HEK293 (cell line): ENCODE data around the gene RAD50.

Experiments used
- CTCF ChIA-PET: fragments of 350-600 bp; formaldehyde crosslinking; extraction: SDS; loops from one replicate; lab custom pipeline; 2021; ENCODE audit warnings: antibody characterized with exemption; lab: Yijun Ruan, JAX
- POLR2A ChIA-PET: fragments of 300-600 bp; formaldehyde crosslinking; extraction: SDS; loops from one replicate; lab custom pipeline; 2020; ENCODE audit warnings: antibody characterized with exemption, inconsistent platforms; lab: Yijun Ruan, JAX
- H3K27ac ChIP-seq: fragments of 200-500 bp; sonication (Bioruptor generic); 2 replicates; pipeline ENCODE4 v1.5.1; 2014; ENCODE audit warnings: low read depth, low read length, control low read depth, inconsistent platforms; ENCODE audit errors: extremely low read depth
- H3K36me3 ChIP-seq, 2 experiments: fragments of 200-500 bp in 1 of 2; sonication (Bioruptor generic) in 1 of 2; 1 replicate in 1 of 2; 2 replicates in 1 of 2; pipeline ENCODE4 v1.5.1; 2014 to 2017; ENCODE audit warnings: inconsistent platforms in 2 of 2, low read length in 2 of 2; ENCODE audit not compliant: control insufficient read depth in 2 of 2, insufficient read depth in 1 of 2
- H3K4me1 ChIP-seq: fragments of 200-500 bp; sonication (Bioruptor generic); 2 replicates; pipeline ENCODE4 v1.5.1; 2014; ENCODE audit warnings: mild to moderate bottlenecking, low read length, inconsistent platforms; ENCODE audit not compliant: control insufficient read depth, insufficient read depth
- H3K4me3 ChIP-seq: 2 replicates; pipeline ENCODE4 v1.5.1; 2011; ENCODE audit warnings: low read depth, mild to moderate bottlenecking, control low read depth, low read length, moderate library complexity
- H3K9me3 ChIP-seq: fragments of 200-500 bp; sonication (Bioruptor generic); 2 replicates; pipeline ENCODE4 v1.5.1; 2014; ENCODE audit warnings: low read depth, low read length, inconsistent platforms; ENCODE audit not compliant: control insufficient read depth, insufficient read depth
- BCL11A ChIP-seq: fragments of 450-650 bp; formaldehyde crosslinking; IDR thresholded peaks from 2 replicates; pipeline ENCODE4 v1.5.1; 2016; ENCODE audit warnings: low read depth, missing biosample characterization, missing genetic modification characterization
- GLI2 ChIP-seq: fragments of 450-650 bp; formaldehyde crosslinking; IDR thresholded peaks from 2 replicates; pipeline ENCODE4; 2017; ENCODE audit warnings: missing biosample characterization, missing genetic modification characterization, low read depth, borderline replicate concordance
- HOXA7 ChIP-seq: sonication (generic); formaldehyde crosslinking; IDR thresholded peaks from 2 replicates; pipeline ENCODE4 v1.8.1; 2022; ENCODE audit warnings: missing genetic modification reagents, borderline replicate concordance
- INSM2 ChIP-seq: fragments of 450-650 bp; formaldehyde crosslinking; IDR thresholded peaks from 2 replicates; pipeline ENCODE4 v1.5.1; 2016; ENCODE audit warnings: missing biosample characterization, missing genetic modification characterization
- KLF16 ChIP-seq: fragments of 450-650 bp; formaldehyde crosslinking; IDR thresholded peaks from 2 replicates; pipeline ENCODE4 v1.5.1; 2017; ENCODE audit warnings: missing biosample characterization, missing genetic modification characterization
- KLF7 ChIP-seq: fragments of 450-650 bp; formaldehyde crosslinking; IDR thresholded peaks from 2 replicates; pipeline ENCODE4 v1.5.1; 2016; ENCODE audit warnings: missing biosample characterization, missing genetic modification characterization, borderline replicate concordance
- MEIS1 ChIP-seq: sonication (generic); formaldehyde crosslinking; IDR thresholded peaks from 2 replicates; pipeline ENCODE4 v1.8.1; 2022; ENCODE audit warnings: missing genetic modification reagents, mild to moderate bottlenecking, borderline replicate concordance
- PATZ1 ChIP-seq: fragments of 450-650 bp; formaldehyde crosslinking; IDR thresholded peaks from 2 replicates; pipeline ENCODE4 v1.5.1; 2016; ENCODE audit warnings: missing biosample characterization, missing genetic modification characterization
- PRDM6 ChIP-seq: fragments of 450-650 bp; formaldehyde crosslinking; IDR thresholded peaks from 2 replicates; pipeline ENCODE4 v1.5.1; 2017; ENCODE audit warnings: missing biosample characterization, missing genetic modification characterization
- RBAK ChIP-seq: fragments of 450-650 bp; formaldehyde crosslinking; IDR thresholded peaks from 2 replicates; pipeline ENCODE4 v1.5.1; 2016; ENCODE audit warnings: missing biosample characterization, missing genetic modification characterization
- REPIN1 ChIP-seq: fragments of 450-650 bp; formaldehyde crosslinking; IDR thresholded peaks from 2 replicates; pipeline ENCODE4 v1.5.1; 2017; ENCODE audit warnings: missing biosample characterization, missing genetic modification characterization, low read depth
- ZNF121 ChIP-seq: fragments of 450-650 bp; formaldehyde crosslinking; IDR thresholded peaks from 2 replicates; pipeline ENCODE4 v1.5.1; 2016; ENCODE audit warnings: missing biosample characterization, missing genetic modification characterization
- ZNF132 ChIP-seq: fragments of 450-650 bp; formaldehyde crosslinking; IDR thresholded peaks from 2 replicates; pipeline ENCODE4 v1.5.1; 2017; ENCODE audit warnings: missing biosample characterization, missing genetic modification characterization, borderline replicate concordance
- ZNF138 ChIP-seq: fragments of 450-650 bp; formaldehyde crosslinking; IDR thresholded peaks from 2 replicates; pipeline ENCODE4 v1.5.1; 2016; ENCODE audit warnings: missing biosample characterization, missing genetic modification characterization, borderline replicate concordance
- ZNF2 ChIP-seq: fragments of 450-650 bp; formaldehyde crosslinking; IDR thresholded peaks from 2 replicates; pipeline ENCODE4 v1.5.1; 2016; ENCODE audit warnings: missing biosample characterization, missing genetic modification characterization
- ZNF37A ChIP-seq: fragments of 450-650 bp; IDR thresholded peaks from 2 replicates; pipeline ENCODE4 v1.5.1; 2018; ENCODE audit warnings: missing biosample characterization, missing genetic modification characterization
- ZNF433 ChIP-seq: fragments of 450-650 bp; formaldehyde crosslinking; IDR thresholded peaks from 2 replicates; pipeline ENCODE4 v1.5.1; 2016; ENCODE audit warnings: missing biosample characterization, missing genetic modification characterization, low read depth
- ZNF530 ChIP-seq: fragments of 450-650 bp; formaldehyde crosslinking; IDR thresholded peaks from 2 replicates; pipeline ENCODE4 v1.5.1; 2016; ENCODE audit warnings: low read depth, missing biosample characterization, missing genetic modification characterization
- ZNF549 ChIP-seq: fragments of 450-650 bp; IDR thresholded peaks from 2 replicates; pipeline ENCODE4 v1.5.1; 2018; ENCODE audit warnings: missing biosample characterization, missing genetic modification characterization, mild to moderate bottlenecking, inconsistent platforms, moderate library complexity
- ZNF558 ChIP-seq: fragments of 450-650 bp; formaldehyde crosslinking; IDR thresholded peaks from 2 replicates; pipeline ENCODE4 v1.5.1; 2016; ENCODE audit warnings: missing biosample characterization, missing genetic modification characterization
- ZNF600 ChIP-seq: fragments of 450-650 bp; formaldehyde crosslinking; IDR thresholded peaks from 2 replicates; pipeline ENCODE4 v1.5.1; 2016; ENCODE audit warnings: missing biosample characterization, missing genetic modification characterization
- ZNF623 ChIP-seq: fragments of 450-650 bp; formaldehyde crosslinking; IDR thresholded peaks from 2 replicates; pipeline ENCODE4 v1.5.1; 2016; ENCODE audit warnings: missing biosample characterization, missing genetic modification characterization
- ZNF747 ChIP-seq: fragments of 450-650 bp; formaldehyde crosslinking; IDR thresholded peaks from 2 replicates; pipeline ENCODE4 v1.5.1; 2016; ENCODE audit warnings: missing biosample characterization, missing genetic modification characterization
- ZNF837 ChIP-seq: fragments of 450-650 bp; formaldehyde crosslinking; IDR thresholded peaks from 2 replicates; pipeline ENCODE4 v1.5.1; 2016; ENCODE audit warnings: missing biosample characterization, missing genetic modification characterization
- TF ChIP-seq, protein P1 (sequence below): fragments of 450-650 bp; formaldehyde crosslinking; optimal IDR thresholded peaks from 2 replicates; pipeline ENCODE3; 2016; ENCODE audit warnings: missing biosample characterization, mild to moderate bottlenecking, missing genetic modification characterization
- TF ChIP-seq, protein P2 (sequence below): fragments of 450-650 bp; formaldehyde crosslinking; IDR thresholded peaks from 2 replicates; pipeline ENCODE4 v1.5.1; 2016; ENCODE audit warnings: missing biosample characterization, missing genetic modification characterization
- TF ChIP-seq, protein P3 (sequence below): fragments of 450-650 bp; formaldehyde crosslinking; IDR thresholded peaks from 2 replicates; pipeline ENCODE4 v1.5.1; 2017; ENCODE audit warnings: missing biosample characterization, missing genetic modification characterization

Gene RAD50

DNA sequence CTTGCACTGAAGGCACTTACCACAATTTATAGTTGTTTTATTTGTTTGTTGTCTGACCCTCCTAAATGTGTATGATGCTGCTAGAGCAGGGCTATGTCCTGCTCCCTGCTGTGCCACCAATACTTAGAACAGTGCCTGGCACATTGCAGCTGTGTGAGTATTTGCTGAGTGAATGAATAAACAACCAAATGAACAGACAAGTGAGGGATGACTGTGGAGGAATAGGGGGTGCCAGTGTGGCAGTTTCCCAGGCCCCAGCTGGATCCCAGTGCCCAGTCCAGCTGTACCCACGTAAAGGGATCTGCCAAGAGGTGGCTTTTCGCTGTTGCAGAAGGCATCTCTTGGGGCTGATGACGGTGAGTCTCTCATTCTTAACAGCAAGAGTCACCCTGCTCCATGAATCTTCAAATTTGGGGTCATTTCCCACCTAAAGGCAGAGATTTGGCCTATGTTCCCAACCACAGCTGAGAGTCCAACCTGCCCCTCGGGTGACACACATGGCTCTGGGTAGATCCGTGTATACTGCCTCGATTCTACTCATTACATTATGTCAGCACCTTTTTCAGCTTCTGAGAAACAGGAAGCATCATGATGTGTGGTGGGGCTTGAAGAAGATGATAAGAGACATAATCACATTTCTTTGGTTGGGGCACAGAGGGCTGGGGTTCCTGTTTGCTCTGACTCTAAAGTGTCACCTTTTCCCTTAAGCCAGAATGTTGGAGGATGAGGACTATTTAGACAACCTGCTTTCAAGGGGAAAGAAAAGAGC is 27.7 kb upstream of the RAD50 start:
- no peaks in the 10 kb centered on the region for H3K36me3 ChIP-seq
- H3K27ac ChIP-seq, result no peak overlapping the region
- ChIA-PET CTCF (interaction anchor here (0.7 to 1.0 kb wide), 3 partner anchors 17 to 302 kb away, joined by 3 to 4 read pairs (median 3); no protein-coding TSS in a partner anchor), POLR2A (no interaction called here)
- H3K4me3 ChIP-seq, result no peak overlapping the region
- no peak for TF ChIP-seq ZNF623
- no peak for TF ChIP-seq PATZ1 (tag by site-specific recombination)
- no peak for TF ChIP-seq ZNF837 (tag by site-specific recombination)
- TF ChIP-seq ZNF747, result no peak
- no peak for TF ChIP-seq INSM2 (tag by site-specific recombination)
- TF ChIP-seq, protein P1, sequence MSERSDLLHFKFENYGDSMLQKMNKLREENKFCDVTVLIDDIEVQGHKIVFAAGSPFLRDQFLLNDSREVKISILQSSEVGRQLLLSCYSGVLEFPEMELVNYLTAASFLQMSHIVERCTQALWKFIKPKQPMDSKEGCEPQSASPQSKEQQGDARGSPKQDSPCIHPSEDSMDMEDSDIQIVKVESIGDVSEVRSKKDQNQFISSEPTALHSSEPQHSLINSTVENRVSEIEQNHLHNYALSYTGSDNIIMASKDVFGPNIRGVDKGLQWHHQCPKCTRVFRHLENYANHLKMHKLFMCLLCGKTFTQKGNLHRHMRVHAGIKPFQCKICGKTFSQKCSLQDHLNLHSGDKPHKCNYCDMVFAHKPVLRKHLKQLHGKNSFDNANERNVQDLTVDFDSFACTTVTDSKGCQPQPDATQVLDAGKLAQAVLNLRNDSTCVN (tag by site-specific recombination), result no peak
- TF ChIP-seq GLI2 (tag by site-specific recombination), result no peak
- TF ChIP-seq, protein P2, sequence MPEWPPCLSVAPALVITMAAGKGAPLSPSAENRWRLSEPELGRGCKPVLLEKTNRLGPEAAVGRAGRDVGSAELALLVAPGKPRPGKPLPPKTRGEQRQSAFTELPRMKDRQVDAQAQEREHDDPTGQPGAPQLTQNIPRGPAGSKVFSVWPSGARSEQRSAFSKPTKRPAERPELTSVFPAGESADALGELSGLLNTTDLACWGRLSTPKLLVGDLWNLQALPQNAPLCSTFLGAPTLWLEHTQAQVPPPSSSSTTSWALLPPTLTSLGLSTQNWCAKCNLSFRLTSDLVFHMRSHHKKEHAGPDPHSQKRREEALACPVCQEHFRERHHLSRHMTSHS (tag by site-specific recombination), result no peak
- no peak for TF ChIP-seq KLF7
- no peak for TF ChIP-seq ZNF138 (tag by site-specific recombination)
- TF ChIP-seq, protein P3, sequence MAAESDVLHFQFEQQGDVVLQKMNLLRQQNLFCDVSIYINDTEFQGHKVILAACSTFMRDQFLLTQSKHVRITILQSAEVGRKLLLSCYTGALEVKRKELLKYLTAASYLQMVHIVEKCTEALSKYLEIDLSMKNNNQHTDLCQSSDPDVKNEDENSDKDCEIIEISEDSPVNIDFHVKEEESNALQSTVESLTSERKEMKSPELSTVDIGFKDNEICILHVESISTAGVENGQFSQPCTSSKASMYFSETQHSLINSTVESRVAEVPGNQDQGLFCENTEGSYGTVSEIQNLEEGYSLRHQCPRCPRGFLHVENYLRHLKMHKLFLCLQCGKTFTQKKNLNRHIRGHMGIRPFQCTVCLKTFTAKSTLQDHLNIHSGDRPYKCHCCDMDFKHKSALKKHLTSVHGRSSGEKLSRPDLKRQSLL (tag by site-specific recombination), result no peak
- TF ChIP-seq BCL11A, result no peak
- TF ChIP-seq ZNF558, result no peak
- TF ChIP-seq ZNF37A (tag by site-specific recombination), result no peak
- no peak for TF ChIP-seq HOXA7 (CRISPR knock-in tag)
- TF ChIP-seq RBAK, result no peak
- TF ChIP-seq ZNF433 (tag by site-specific recombination), result no peak
- no peaks in the 10 kb centered on the region for H3K4me1 ChIP-seq
- H3K9me3 ChIP-seq, result no peaks in the 10 kb centered on the region

DNA sequence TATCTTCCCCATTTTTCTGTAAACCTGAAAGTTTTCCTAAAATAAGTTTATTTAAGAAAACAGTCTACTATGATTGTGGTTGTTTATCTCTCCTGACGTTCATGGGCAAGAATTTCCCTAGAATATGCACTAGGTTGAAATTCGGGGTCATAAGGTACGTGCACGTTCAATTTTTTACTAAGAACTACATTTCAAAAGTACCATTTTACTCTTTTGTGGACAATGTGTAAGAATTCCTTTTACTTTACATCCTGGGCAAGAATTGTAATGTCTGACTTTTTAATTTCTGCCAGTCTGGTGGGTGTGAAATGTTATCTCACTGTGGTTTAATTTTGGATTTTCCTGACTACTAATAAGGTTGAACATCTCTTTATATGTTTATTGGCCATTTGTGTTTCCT is 25.8 kb upstream of the RAD50 start:
- Histone ChIP-seq H3K4me3 (no peak overlapping the region), H3K36me3 (no peaks in the 10 kb centered on the region), H3K9me3 (no peaks in the 10 kb centered on the region), H3K27ac (no peak overlapping the region), H3K4me1 (no peaks in the 10 kb centered on the region)
- ChIA-PET CTCF (interaction anchor here (0.8 kb wide), 1 partner anchor 178 kb away, joined by 4 read pairs; no protein-coding TSS in a partner anchor), POLR2A (no interaction called here)
- no peak for TF ChIP-seq ZNF600
- no peak for TF ChIP-seq ZNF549 (tag by site-specific recombination)
- no peak for TF ChIP-seq ZNF530
- TF ChIP-seq ZNF2 (tag by site-specific recombination), result no peak
- TF ChIP-seq REPIN1, result no peak
- TF ChIP-seq MEIS1, result no peak
- no peak for TF ChIP-seq KLF16
- TF ChIP-seq ZNF132 (tag by site-specific recombination), result no peak
- TF ChIP-seq PRDM6, result no peak
- TF ChIP-seq ZNF121 (tag by site-specific recombination), result no peak
